ENCODE results near the gene THAP10. TPM values are rescaled to one million over a fixed set of nuclear protein-coding genes. Genes with fewer than 3 reads are reported as not detected.

Gene THAP10
- polyA plus RNA-seq, 1 donor from 2014 or later: 6.6 TPM

- TF ChIP-seq CTCF (IDR thresholded peaks at IDR 0.05; ENCODE audit: poor library complexity, severe bottlenecking): peak; percentile 41
- no peak for TF ChIP-seq SMC3 (conservative IDR thresholded peaks at IDR 0.05; ENCODE audit: poor library complexity)
- Histone ChIP-seq H3K27ac (ENCODE audit: low read length) (peak overlapping the region; percentile 37), H3K36me3 (ENCODE audit: insufficient read depth, low read length) (no peaks in the 10 kb centered on the region), H3K4me2 (ENCODE audit: low read length) (peak overlapping the region; percentile 45), H3F3A (ENCODE audit: insufficient read depth, low read length, poor library complexity, severe bottlenecking) (no peaks in the 10 kb centered on the region), H3K79me2 (replicated peaks; ENCODE audit: insufficient read depth, low read length) (no peaks in the 10 kb centered on the region), H3K9me2 (ENCODE audit: insufficient read depth, low read length) (no peaks in the 10 kb centered on the region), H3K4me3 (ENCODE audit: low read length) (peak overlapping the region; percentile 83), H3K27me3 (ENCODE audit: insufficient read depth, low read depth, low read length) (no peaks in the 10 kb centered on the region), H4K20me1 (ENCODE audit: insufficient read depth) (no peaks in the 10 kb centered on the region), H2AFZ (ENCODE audit: low read depth, low read length) (peak overlapping the region; percentile 51), H3K9ac (ENCODE audit: low read length) (peak overlapping the region; percentile 72), H3K9me3 (ENCODE audit: low read length) (no peaks in the 10 kb centered on the region)
Measured at GRCh38 chr15:70854666-70854976, 37.6 kb downstream of the THAP10 start.

DNA sequence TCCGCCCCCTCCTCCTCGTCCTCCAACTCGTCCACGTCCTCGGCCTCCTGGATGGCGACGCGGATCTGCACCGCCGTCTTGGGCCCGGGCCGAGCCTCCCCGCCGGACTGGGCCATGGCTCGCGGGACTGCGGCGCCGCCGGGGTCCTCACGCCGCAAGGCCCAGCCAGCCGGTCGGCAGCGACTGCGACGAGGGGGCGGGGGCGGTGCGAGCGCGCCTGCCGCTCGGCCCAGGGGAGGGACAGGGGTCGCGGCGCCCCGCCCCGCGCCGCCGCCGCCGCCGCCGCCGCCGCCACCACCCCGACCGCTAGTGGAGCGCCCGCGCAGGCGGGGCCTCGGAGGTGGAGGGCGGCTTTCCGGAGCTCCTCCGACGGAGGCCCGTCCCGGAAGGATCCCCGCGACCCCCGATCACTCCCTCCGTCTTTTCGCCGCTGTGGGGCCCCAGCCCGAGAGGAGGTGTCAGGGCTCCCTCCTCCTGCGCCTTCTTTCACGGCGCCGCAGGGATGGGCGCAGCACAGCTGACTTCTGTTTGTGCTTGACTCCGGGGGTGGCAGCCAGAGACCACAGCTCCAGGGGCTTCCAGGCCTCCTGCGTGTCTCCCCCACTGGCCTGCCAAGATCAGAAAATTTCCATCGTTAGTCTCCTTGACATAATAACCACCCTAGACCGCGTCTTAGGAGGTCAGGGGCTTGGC is 38.1 kb downstream of the THAP10 start, which contains the start of gene LARP6:
LARP6 (minus strand) TSS at position 185 of the 693 bp plus-strand sequence; CDS start at position 116, 69 bp downstream.
- Histone ChIP-seq H3K4me3 (ENCODE audit: low read length) (peak within 1 kb of the TSS; percentile 83), H3K27ac (ENCODE audit: low read length) (peak within 1 kb of the TSS; percentile 37), H3K36me3 (ENCODE audit: insufficient read depth, low read length) (no peaks in the 10 kb centered on the region), H3F3A (ENCODE audit: insufficient read depth, low read length, poor library complexity, severe bottlenecking) (no peaks in the 10 kb centered on the region), H2AFZ (ENCODE audit: low read depth, low read length) (peak within 1 kb of the TSS; percentile 60), H3K9ac (ENCODE audit: low read length) (peak within 1 kb of the TSS; percentile 72), H3K9me3 (ENCODE audit: low read length) (no peaks in the 10 kb centered on the region), H3K27me3 (ENCODE audit: insufficient read depth, low read depth, low read length) (no peaks in the 10 kb centered on the region), H3K4me2 (ENCODE audit: low read length) (peak within 1 kb of the TSS; percentile 45), H3K79me2 (replicated peaks; ENCODE audit: insufficient read depth, low read length) (no peaks in the 10 kb centered on the region), H4K20me1 (ENCODE audit: insufficient read depth) (no peaks in the 10 kb centered on the region), H3K9me2 (ENCODE audit: insufficient read depth, low read length) (no peaks in the 10 kb centered on the region)
- TF ChIP-seq MXI1 (conservative IDR thresholded peaks at IDR 0.05; ENCODE audit: poor library complexity, severe bottlenecking) (peak; percentile 46), CTCF (IDR thresholded peaks at IDR 0.05; ENCODE audit: poor library complexity, severe bottlenecking) (no peak), POLR2AphosphoS5 (IDR thresholded peaks at IDR 0.05) (peak; percentile 45)

- peak overlapping the region; percentile 60 for H2AFZ ChIP-seq (ENCODE audit: low read depth, low read length)
Measured at GRCh38 chr15:70853318-70853972, 38.8 kb downstream of the THAP10 start.

More at GRCh38 chr15:70853318-70853972, 38.8 kb downstream of the THAP10 start:
- Histone ChIP-seq H3K79me2 (replicated peaks; ENCODE audit: insufficient read depth, low read length) (no peaks in the 10 kb centered on the region), H3K9me3 (ENCODE audit: low read length) (no peaks in the 10 kb centered on the region), H4K20me1 (ENCODE audit: insufficient read depth) (no peaks in the 10 kb centered on the region), H3K27ac (ENCODE audit: low read length) (no peak overlapping the region), H3K4me3 (ENCODE audit: low read length) (peak overlapping the region; percentile 83), H3K27me3 (ENCODE audit: insufficient read depth, low read depth, low read length) (no peaks in the 10 kb centered on the region), H3K36me3 (ENCODE audit: insufficient read depth, low read length) (no peaks in the 10 kb centered on the region), H3K9me2 (ENCODE audit: insufficient read depth, low read length) (no peaks in the 10 kb centered on the region), H3K4me2 (ENCODE audit: low read length) (no peak overlapping the region), H3F3A (ENCODE audit: insufficient read depth, low read length, poor library complexity, severe bottlenecking) (no peaks in the 10 kb centered on the region), H3K9ac (ENCODE audit: low read length) (peak overlapping the region; percentile 72)
- no peak for TF ChIP-seq EZH2 (IDR thresholded peaks at IDR 0.05; ENCODE audit: borderline replicate concordance, insufficient read depth, low read length, poor library complexity, severe bottlenecking)
- TF ChIP-seq POLR2AphosphoS5 (IDR thresholded peaks at IDR 0.05): peak; percentile 13
- TF ChIP-seq CTCF (IDR thresholded peaks at IDR 0.05; ENCODE audit: poor library complexity, severe bottlenecking): no peak
- TF ChIP-seq SMC3 (conservative IDR thresholded peaks at IDR 0.05; ENCODE audit: poor library complexity): no peak
- TF ChIP-seq TAF1 (IDR thresholded peaks at IDR 0.05; ENCODE audit: low read depth): peak; percentile 50
- no peak for TF ChIP-seq RAD21 (conservative IDR thresholded peaks at IDR 0.05)
- no peak for TF ChIP-seq MXI1 (conservative IDR thresholded peaks at IDR 0.05; ENCODE audit: poor library complexity, severe bottlenecking)
- TF ChIP-seq, protein P1, sequence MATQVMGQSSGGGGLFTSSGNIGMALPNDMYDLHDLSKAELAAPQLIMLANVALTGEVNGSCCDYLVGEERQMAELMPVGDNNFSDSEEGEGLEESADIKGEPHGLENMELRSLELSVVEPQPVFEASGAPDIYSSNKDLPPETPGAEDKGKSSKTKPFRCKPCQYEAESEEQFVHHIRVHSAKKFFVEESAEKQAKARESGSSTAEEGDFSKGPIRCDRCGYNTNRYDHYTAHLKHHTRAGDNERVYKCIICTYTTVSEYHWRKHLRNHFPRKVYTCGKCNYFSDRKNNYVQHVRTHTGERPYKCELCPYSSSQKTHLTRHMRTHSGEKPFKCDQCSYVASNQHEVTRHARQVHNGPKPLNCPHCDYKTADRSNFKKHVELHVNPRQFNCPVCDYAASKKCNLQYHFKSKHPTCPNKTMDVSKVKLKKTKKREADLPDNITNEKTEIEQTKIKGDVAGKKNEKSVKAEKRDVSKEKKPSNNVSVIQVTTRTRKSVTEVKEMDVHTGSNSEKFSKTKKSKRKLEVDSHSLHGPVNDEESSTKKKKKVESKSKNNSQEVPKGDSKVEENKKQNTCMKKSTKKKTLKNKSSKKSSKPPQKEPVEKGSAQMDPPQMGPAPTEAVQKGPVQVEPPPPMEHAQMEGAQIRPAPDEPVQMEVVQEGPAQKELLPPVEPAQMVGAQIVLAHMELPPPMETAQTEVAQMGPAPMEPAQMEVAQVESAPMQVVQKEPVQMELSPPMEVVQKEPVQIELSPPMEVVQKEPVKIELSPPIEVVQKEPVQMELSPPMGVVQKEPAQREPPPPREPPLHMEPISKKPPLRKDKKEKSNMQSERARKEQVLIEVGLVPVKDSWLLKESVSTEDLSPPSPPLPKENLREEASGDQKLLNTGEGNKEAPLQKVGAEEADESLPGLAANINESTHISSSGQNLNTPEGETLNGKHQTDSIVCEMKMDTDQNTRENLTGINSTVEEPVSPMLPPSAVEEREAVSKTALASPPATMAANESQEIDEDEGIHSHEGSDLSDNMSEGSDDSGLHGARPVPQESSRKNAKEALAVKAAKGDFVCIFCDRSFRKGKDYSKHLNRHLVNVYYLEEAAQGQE (IDR thresholded peaks at IDR 0.05; ENCODE audit: borderline replicate concordance): no peak
- TF ChIP-seq EP300 (conservative IDR thresholded peaks at IDR 0.05; ENCODE audit: poor library complexity, severe bottlenecking): no peak

Measured in neural cell (in vitro differentiated cells).